Measurements from ENCODE around the gene GYS2.
"Not testable (repeated sequence)": the region's sequence is repeated elsewhere in the genome, so short reads cannot be mapped to it uniquely, and the experiment has no call there.

GYS2 gene

GRCh38 chr12:21602774-21603173, 1.9 kb downstream of the GYS2 start:
- DNase-seq (ENCODE audit: low read depth in 2 of 2): no peak

GRCh38 chr12:21600196-21600595, 4.5 kb downstream of the GYS2 start:
- DNase-seq (ENCODE audit: low read depth in 2 of 2): no peak

- DNase-seq (ENCODE audit: low read depth in 2 of 2): no peak
Measured at GRCh38 chr12:21599143-21599999, 5.3 kb downstream of the GYS2 start.

GRCh38 chr12:21598651-21599050, 6.0 kb downstream of the GYS2 start:
- DNase-seq (ENCODE audit: low read depth in 2 of 2): no peak

- not testable (repeated sequence) for DNase-seq (ENCODE audit: low read depth in 2 of 2)
Measured at GRCh38 chr12:21595356-21595755, 9.3 kb downstream of the GYS2 start.

- no peak for DNase-seq (ENCODE audit: low read depth in 2 of 2)
Measured at GRCh38 chr12:21585485-21585884, 19.2 kb downstream of the GYS2 start.

- not testable (repeated sequence) for DNase-seq (ENCODE audit: low read depth in 2 of 2)
Measured at GRCh38 chr12:21584403-21585182, 20.1 kb downstream of the GYS2 start.

- DNase-seq (ENCODE audit: low read depth in 2 of 2): no peak
Measured at GRCh38 chr12:21583587-21583986, 21.1 kb downstream of the GYS2 start.

- no peak for DNase-seq (ENCODE audit: low read depth in 2 of 2)
Measured at GRCh38 chr12:21580748-21581516, 23.7 kb downstream of the GYS2 start.

GRCh38 chr12:21577516-21577915, 27.1 kb downstream of the GYS2 start:
- no peak for DNase-seq (ENCODE audit: low read depth in 2 of 2)

- DNase-seq (ENCODE audit: low read depth in 2 of 2): no peak
Measured at GRCh38 chr12:21576431-21576830, 28.2 kb downstream of the GYS2 start.

GRCh38 chr12:21573733-21574358, 30.8 kb downstream of the GYS2 start:
- no peak for DNase-seq (ENCODE audit: low read depth in 2 of 2)

- DNase-seq (ENCODE audit: low read depth in 2 of 2): no peak
Measured at GRCh38 chr12:21571046-21571445, 33.6 kb downstream of the GYS2 start.

- no peak for DNase-seq (ENCODE audit: low read depth in 2 of 2)
Measured at GRCh38 chr12:21568115-21568514, 36.5 kb downstream of the GYS2 start.

- DNase-seq (ENCODE audit: low read depth in 2 of 2): no peak
Measured at GRCh38 chr12:21566907-21567394, 37.7 kb downstream of the GYS2 start.

- DNase-seq (ENCODE audit: low read depth in 2 of 2): no peak
Measured at GRCh38 chr12:21566223-21566906, 38.3 kb downstream of the GYS2 start.

- no peak for DNase-seq (ENCODE audit: low read depth in 2 of 2)
Measured at GRCh38 chr12:21562859-21563258, 41.8 kb downstream of the GYS2 start.

GRCh38 chr12:21561158-21561557, 43.5 kb downstream of the GYS2 start:
- no peak for DNase-seq (ENCODE audit: low read depth in 2 of 2)

- no peak for DNase-seq (ENCODE audit: low read depth in 2 of 2)
Measured at GRCh38 chr12:21559855-21560569, 44.6 kb downstream of the GYS2 start.

- no peak for DNase-seq (ENCODE audit: low read depth in 2 of 2)
Measured at GRCh38 chr12:21558100-21558679, 46.5 kb downstream of the GYS2 start.

Data from stimulated activated CD8-positive, alpha-beta memory T cell treated with anti-CD3 and anti-CD28 coated beads, Interleukin-7, amount 100 ng/mL, for 4 hours (primary cell).